ENCODE results near the gene CXCR3. TPM values are rescaled to one million over a fixed set of nuclear protein-coding genes. Genes with fewer than 3 reads are reported as not detected.
"Not testable (repeated sequence)": the region's sequence is repeated elsewhere in the genome, so short reads cannot be mapped to it uniquely, and the experiment has no call there.

Gene CXCR3
- polyA plus RNA-seq, 1 donor: 1.3 TPM

- H3K4me3 ChIP-seq (ENCODE audit: low read length): no peak overlapping the region
- peaks cover 5% of the 10 kb centered on the region for H3K4me1 ChIP-seq (ENCODE audit: control insufficient read depth, insufficient read depth, low read length)
- WGBS (ENCODE audit: insufficient coverage, low lambda C conversion rate): no CpG with 5 or more reads among the region's 8 CpGs
- no peaks in the 10 kb centered on the region for H3K27me3 ChIP-seq (ENCODE audit: control insufficient read depth, insufficient read depth, low read length)
- H3K9me3 ChIP-seq (ENCODE audit: control insufficient read depth, low read depth, low read length): peaks cover 4% of the 10 kb centered on the region
- no peak overlapping the region for H3K27ac ChIP-seq (ENCODE audit: low read length)
- H3K36me3 ChIP-seq (ENCODE audit: control insufficient read depth, insufficient read depth, low read length): peaks cover 32% of the 10 kb centered on the region
- no peak for DNase-seq
Measured at GRCh38 chrX:71612256-71612655, 6.1 kb downstream of the CXCR3 start.

GRCh38 chrX:71611736-71612135, 6.6 kb downstream of the CXCR3 start:
- not testable (repeated sequence) for H3K4me3 ChIP-seq (ENCODE audit: low read length); H3K4me1 ChIP-seq (ENCODE audit: control insufficient read depth, insufficient read depth, low read length); DNase-seq; H3K27me3 ChIP-seq (ENCODE audit: control insufficient read depth, insufficient read depth, low read length); H3K27ac ChIP-seq (ENCODE audit: low read length); H3K9me3 ChIP-seq (ENCODE audit: control insufficient read depth, low read depth, low read length)
- H3K36me3 ChIP-seq (ENCODE audit: control insufficient read depth, insufficient read depth, low read length): peaks cover 34% of the 10 kb centered on the region
- WGBS (ENCODE audit: insufficient coverage, low lambda C conversion rate): no CpG with 5 or more reads among the region's 9 CpGs

GRCh38 chrX:71609095-71609750, 9.1 kb downstream of the CXCR3 start:
- DNase-seq: no peak
- no peaks in the 10 kb centered on the region for H3K27me3 ChIP-seq (ENCODE audit: control insufficient read depth, insufficient read depth, low read length)
- no CpG with 5 or more reads among the region's 3 CpGs for WGBS (ENCODE audit: insufficient coverage, low lambda C conversion rate)
- no peaks in the 10 kb centered on the region for H3K4me1 ChIP-seq (ENCODE audit: control insufficient read depth, insufficient read depth, low read length)
- no peak overlapping the region for H3K4me3 ChIP-seq (ENCODE audit: low read length)
- no peak overlapping the region for H3K27ac ChIP-seq (ENCODE audit: low read length)
- no peaks in the 10 kb centered on the region for H3K9me3 ChIP-seq (ENCODE audit: control insufficient read depth, low read depth, low read length)
- peaks cover 50% of the 10 kb centered on the region for H3K36me3 ChIP-seq (ENCODE audit: control insufficient read depth, insufficient read depth, low read length)

- no peak overlapping the region for H3K27ac ChIP-seq (ENCODE audit: low read length)
- H3K27me3 ChIP-seq (ENCODE audit: control insufficient read depth, insufficient read depth, low read length): no peaks in the 10 kb centered on the region
- H3K9me3 ChIP-seq (ENCODE audit: control insufficient read depth, low read depth, low read length): no peaks in the 10 kb centered on the region
- peaks cover 50% of the 10 kb centered on the region for H3K36me3 ChIP-seq (ENCODE audit: control insufficient read depth, insufficient read depth, low read length)
- DNase-seq: no peak
- no CpG with 5 or more reads among the region's 2 CpGs for WGBS (ENCODE audit: insufficient coverage, low lambda C conversion rate)
- no peak overlapping the region for H3K4me3 ChIP-seq (ENCODE audit: low read length)
- H3K4me1 ChIP-seq (ENCODE audit: control insufficient read depth, insufficient read depth, low read length): no peaks in the 10 kb centered on the region
Measured at GRCh38 chrX:71607488-71607887, 10.8 kb downstream of the CXCR3 start.

GRCh38 chrX:71606536-71607216, 11.6 kb downstream of the CXCR3 start:
- Histone ChIP-seq H3K27ac (ENCODE audit: low read length) (no peak overlapping the region), H3K36me3 (ENCODE audit: control insufficient read depth, insufficient read depth, low read length) (peaks cover 47% of the 10 kb centered on the region)
- WGBS (ENCODE audit: insufficient coverage, low lambda C conversion rate): no CpG with 5 or more reads among the region's 9 CpGs

GRCh38 chrX:71604796-71605568, 13.3 kb downstream of the CXCR3 start:
- no peaks in the 10 kb centered on the region for H3K4me1 ChIP-seq (ENCODE audit: control insufficient read depth, insufficient read depth, low read length)
- no peak overlapping the region for H3K27ac ChIP-seq (ENCODE audit: low read length)
- peaks cover 37% of the 10 kb centered on the region for H3K36me3 ChIP-seq (ENCODE audit: control insufficient read depth, insufficient read depth, low read length)
- no peaks in the 10 kb centered on the region for H3K27me3 ChIP-seq (ENCODE audit: control insufficient read depth, insufficient read depth, low read length)
- no peak overlapping the region for H3K4me3 ChIP-seq (ENCODE audit: low read length)
- no peak for DNase-seq
- no peaks in the 10 kb centered on the region for H3K9me3 ChIP-seq (ENCODE audit: control insufficient read depth, low read depth, low read length)
- WGBS (ENCODE audit: insufficient coverage, low lambda C conversion rate): no CpG with 5 or more reads among the region's 8 CpGs

More at GRCh38 chrX:71606536-71607216, 11.6 kb downstream of the CXCR3 start:
- Histone ChIP-seq H3K27me3 (ENCODE audit: control insufficient read depth, insufficient read depth, low read length) (no peaks in the 10 kb centered on the region), H3K4me3 (ENCODE audit: low read length) (no peak overlapping the region), H3K9me3 (ENCODE audit: control insufficient read depth, low read depth, low read length) (no peaks in the 10 kb centered on the region), H3K4me1 (ENCODE audit: control insufficient read depth, insufficient read depth, low read length) (no peaks in the 10 kb centered on the region)
- DNase-seq: no peak

- peaks cover 30% of the 10 kb centered on the region for H3K36me3 ChIP-seq (ENCODE audit: control insufficient read depth, insufficient read depth, low read length)
- no peak for DNase-seq
- WGBS (ENCODE audit: insufficient coverage, low lambda C conversion rate): no CpG with 5 or more reads among the region's 10 CpGs
- no peak overlapping the region for H3K27ac ChIP-seq (ENCODE audit: low read length)
- H3K4me3 ChIP-seq (ENCODE audit: low read length): no peak overlapping the region
- H3K27me3 ChIP-seq (ENCODE audit: control insufficient read depth, insufficient read depth, low read length): no peaks in the 10 kb centered on the region
- H3K9me3 ChIP-seq (ENCODE audit: control insufficient read depth, low read depth, low read length): no peaks in the 10 kb centered on the region
- H3K4me1 ChIP-seq (ENCODE audit: control insufficient read depth, insufficient read depth, low read length): no peaks in the 10 kb centered on the region
Measured at GRCh38 chrX:71604141-71604540, 14.2 kb downstream of the CXCR3 start.

GRCh38 chrX:71603618-71604017, 14.7 kb downstream of the CXCR3 start:
- DNase-seq: no peak
- no peaks in the 10 kb centered on the region for H3K4me1 ChIP-seq (ENCODE audit: control insufficient read depth, insufficient read depth, low read length)
- H3K27ac ChIP-seq (ENCODE audit: low read length): no peak overlapping the region
- peaks cover 27% of the 10 kb centered on the region for H3K36me3 ChIP-seq (ENCODE audit: control insufficient read depth, insufficient read depth, low read length)
- no CpG with 5 or more reads among the region's 33 CpGs for WGBS (ENCODE audit: insufficient coverage, low lambda C conversion rate)
- H3K4me3 ChIP-seq (ENCODE audit: low read length): no peak overlapping the region
- no peaks in the 10 kb centered on the region for H3K27me3 ChIP-seq (ENCODE audit: control insufficient read depth, insufficient read depth, low read length)
- no peaks in the 10 kb centered on the region for H3K9me3 ChIP-seq (ENCODE audit: control insufficient read depth, low read depth, low read length)

GRCh38 chrX:71599965-71600364, 18.3 kb downstream of the CXCR3 start:
- no peak overlapping the region for H3K4me3 ChIP-seq (ENCODE audit: low read length)
- H3K27me3 ChIP-seq (ENCODE audit: control insufficient read depth, insufficient read depth, low read length): no peaks in the 10 kb centered on the region
- no peaks in the 10 kb centered on the region for H3K4me1 ChIP-seq (ENCODE audit: control insufficient read depth, insufficient read depth, low read length)
- no peak overlapping the region for H3K27ac ChIP-seq (ENCODE audit: low read length)
- DNase-seq: no peak
- no peaks in the 10 kb centered on the region for H3K9me3 ChIP-seq (ENCODE audit: control insufficient read depth, low read depth, low read length)
- H3K36me3 ChIP-seq (ENCODE audit: control insufficient read depth, insufficient read depth, low read length): peaks cover 15% of the 10 kb centered on the region
- WGBS (ENCODE audit: insufficient coverage, low lambda C conversion rate): no CpG with 5 or more reads among the region's 2 CpGs

GRCh38 chrX:71593210-71593609, 25.1 kb downstream of the CXCR3 start:
- H3K36me3 ChIP-seq (ENCODE audit: control insufficient read depth, insufficient read depth, low read length); H3K9me3 ChIP-seq (ENCODE audit: control insufficient read depth, low read depth, low read length); H3K4me3 ChIP-seq (ENCODE audit: low read length); H3K4me1 ChIP-seq (ENCODE audit: control insufficient read depth, insufficient read depth, low read length); DNase-seq; H3K27me3 ChIP-seq (ENCODE audit: control insufficient read depth, insufficient read depth, low read length); H3K27ac ChIP-seq (ENCODE audit: low read length): not testable (repeated sequence)
- WGBS (ENCODE audit: insufficient coverage, low lambda C conversion rate): no CpG with 5 or more reads among the region's 8 CpGs

All from large intestine (tissue), 3 donors.